Tibial nerve (tissue), 4 donors: Measurements from ENCODE around the gene ARID4B.

Experiments used
- CTCF ChIP-seq, 5 experiments: fragments of 200-600 bp in 3 of 5; fragments of 450-650 bp in 2 of 5; sonication (generic) in 3 of 5; IDR thresholded peaks; one replicate each; pipeline ENCODE4 v1.5.1; 2016 to 2019; ENCODE audit warnings: antibody characterized with exemption in 5 of 5, mild to moderate bottlenecking in 3 of 5, moderate library complexity in 2 of 5
- EP300 ChIP-seq, 2 donors: sonication (generic); formaldehyde crosslinking; IDR thresholded peaks; one replicate each; pipeline ENCODE4 v1.6.1; 2017; ENCODE audit warnings: antibody characterized with exemption in 2 of 2, mild to moderate bottlenecking in 1 of 2
- POLR2A ChIP-seq, 2 donors: fragments of 450-650 bp; IDR thresholded peaks; one replicate each; pipeline ENCODE4 v1.6.1; 2017; ENCODE audit warnings: antibody characterized with exemption in 2 of 2, mild to moderate bottlenecking in 2 of 2, moderate library complexity in 2 of 2

GRCh38 chr1:235176486-235176885 is 151.5 kb downstream of the ARID4B start:
- TF ChIP-seq POLR2A (IDR thresholded peaks at IDR 0.05) (no peak), CTCF (IDR thresholded peaks at IDR 0.05) (no peak), EP300 (IDR thresholded peaks at IDR 0.05) (no peak)
